T-helper 1 cell treated with Interleukin-12 subunit alpha and Interleukin-12 subunit beta and Interleukin-4 antibody, amounts not matched to agents 30 ng/mL and 1 ng/mL, for 36 hours (primary cell): ENCODE measurements around the gene VPS54. TPM values are rescaled to one million over a fixed set of nuclear protein-coding genes. Genes with fewer than 3 reads are reported as not detected.

Source experiments
- intact Hi-C: fragments of 100-400 bp; cut with micrococcal nuclease; formaldehyde crosslinking; loops from one replicate; pipeline ENCODE4 v1.15.1; 2024
- total RNA-seq: library from RNA; stranded (reverse); gene quantifications from 2 replicates; pipeline ENCODE4 v1.2.3, GENCODE V29; 2022

The VPS54 gene, protein sequence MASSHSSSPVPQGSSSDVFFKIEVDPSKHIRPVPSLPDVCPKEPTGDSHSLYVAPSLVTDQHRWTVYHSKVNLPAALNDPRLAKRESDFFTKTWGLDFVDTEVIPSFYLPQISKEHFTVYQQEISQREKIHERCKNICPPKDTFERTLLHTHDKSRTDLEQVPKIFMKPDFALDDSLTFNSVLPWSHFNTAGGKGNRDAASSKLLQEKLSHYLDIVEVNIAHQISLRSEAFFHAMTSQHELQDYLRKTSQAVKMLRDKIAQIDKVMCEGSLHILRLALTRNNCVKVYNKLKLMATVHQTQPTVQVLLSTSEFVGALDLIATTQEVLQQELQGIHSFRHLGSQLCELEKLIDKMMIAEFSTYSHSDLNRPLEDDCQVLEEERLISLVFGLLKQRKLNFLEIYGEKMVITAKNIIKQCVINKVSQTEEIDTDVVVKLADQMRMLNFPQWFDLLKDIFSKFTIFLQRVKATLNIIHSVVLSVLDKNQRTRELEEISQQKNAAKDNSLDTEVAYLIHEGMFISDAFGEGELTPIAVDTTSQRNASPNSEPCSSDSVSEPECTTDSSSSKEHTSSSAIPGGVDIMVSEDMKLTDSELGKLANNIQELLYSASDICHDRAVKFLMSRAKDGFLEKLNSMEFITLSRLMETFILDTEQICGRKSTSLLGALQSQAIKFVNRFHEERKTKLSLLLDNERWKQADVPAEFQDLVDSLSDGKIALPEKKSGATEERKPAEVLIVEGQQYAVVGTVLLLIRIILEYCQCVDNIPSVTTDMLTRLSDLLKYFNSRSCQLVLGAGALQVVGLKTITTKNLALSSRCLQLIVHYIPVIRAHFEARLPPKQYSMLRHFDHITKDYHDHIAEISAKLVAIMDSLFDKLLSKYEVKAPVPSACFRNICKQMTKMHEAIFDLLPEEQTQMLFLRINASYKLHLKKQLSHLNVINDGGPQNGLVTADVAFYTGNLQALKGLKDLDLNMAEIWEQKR
- total RNA-seq, result 20.2 and 20.9 TPM in 2 replicates

DNA sequence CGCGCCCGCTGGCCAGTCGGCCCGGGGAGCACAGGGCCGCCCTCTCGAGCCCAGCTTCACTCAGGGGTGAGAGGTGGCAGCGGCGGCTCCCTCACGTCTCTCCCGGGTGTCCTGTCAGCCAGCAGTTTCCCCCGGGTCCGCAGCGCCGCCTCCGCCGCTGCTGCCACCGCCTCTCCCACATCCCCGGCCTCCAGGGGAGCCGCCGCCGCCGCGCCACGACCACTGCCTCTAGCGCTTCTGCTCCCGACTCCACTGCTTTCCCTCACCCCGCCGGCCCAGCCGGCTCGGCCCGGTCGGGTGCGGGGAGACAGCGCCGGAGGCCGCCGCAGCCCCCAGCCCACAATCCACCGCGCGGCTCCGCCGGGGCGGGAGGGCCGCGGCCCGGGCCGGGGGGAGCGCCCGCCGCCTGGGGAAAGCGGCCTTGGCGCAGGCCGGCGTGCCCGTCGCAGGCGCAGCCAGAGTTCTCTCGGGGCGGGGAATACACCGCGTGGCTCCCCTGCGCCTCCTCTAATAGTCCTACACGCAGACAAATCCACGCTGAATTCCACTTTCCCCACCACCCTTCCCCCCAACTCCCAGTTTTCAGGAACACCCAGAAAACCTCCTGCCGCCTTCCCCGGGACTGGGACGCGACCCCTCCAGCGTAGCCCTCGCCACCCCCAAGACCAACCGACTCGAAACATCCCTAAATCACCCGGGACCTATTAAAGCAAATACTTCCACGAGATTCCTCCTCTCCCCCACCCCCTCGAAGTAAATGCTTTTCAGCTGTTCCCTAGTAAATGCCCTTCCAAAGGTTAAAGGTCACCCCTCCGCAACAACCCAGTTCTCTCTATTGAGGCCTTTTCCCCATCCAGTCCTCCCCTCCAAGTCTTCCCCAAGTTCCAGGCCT is at the start of gene VPS54:
Gene VPS54 (minus strand): TSS at position 346 of the 892 bp plus-strand sequence. CDS start 35,429 bp downstream, outside the sequence.
- intact Hi-C loops, result loop anchor here (1.0 to 10.0 kb wide), 7 partner anchors 41 to 1208 kb away; partner anchors contain the start of genes ACTR2 and UGP2

DNA sequence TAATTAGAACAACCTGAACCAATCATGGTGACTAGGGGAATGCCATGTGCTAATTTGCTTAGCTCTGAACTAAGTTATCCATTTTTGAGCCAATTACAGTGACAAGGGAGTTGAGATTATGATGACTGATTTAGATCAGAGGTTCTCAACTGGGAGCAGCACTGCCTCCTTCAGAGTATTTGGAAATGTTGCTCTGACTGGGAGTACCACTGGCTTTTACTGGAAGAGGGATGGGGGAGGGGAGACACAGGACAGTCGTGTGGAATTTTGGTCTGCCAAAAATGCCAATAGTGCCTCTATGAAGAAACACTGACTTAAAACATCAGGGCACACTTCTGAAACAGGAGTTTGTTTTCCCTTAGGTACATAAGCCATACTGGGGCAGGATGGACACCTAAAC is 48.1 kb upstream of the VPS54 start:
- intact Hi-C loops, result no loop called here

DNA sequence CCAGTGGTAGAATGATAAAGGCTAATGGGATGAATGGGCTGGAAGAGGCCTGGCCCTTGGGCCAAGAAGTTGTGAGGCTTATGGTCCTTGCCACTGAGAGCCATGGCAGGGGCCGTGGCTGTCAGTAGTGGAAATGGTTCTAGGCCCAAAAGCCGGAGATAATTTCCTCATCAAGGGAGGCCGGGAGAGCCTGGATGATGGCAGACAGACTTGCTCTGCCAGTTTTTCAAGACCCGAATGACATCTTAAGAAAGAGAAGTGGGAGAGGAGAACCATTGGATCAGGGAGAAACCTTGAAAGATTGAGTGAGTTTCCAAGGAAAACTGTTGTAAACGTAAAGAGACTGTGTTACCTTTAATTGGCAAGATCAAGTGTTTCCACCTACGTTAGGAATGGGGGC is 46.3 kb upstream of the VPS54 start:
- intact Hi-C loops, result loop anchor here (2.0 kb wide), 1 partner anchor 35 kb away; no protein-coding TSS in a partner anchor

DNA sequence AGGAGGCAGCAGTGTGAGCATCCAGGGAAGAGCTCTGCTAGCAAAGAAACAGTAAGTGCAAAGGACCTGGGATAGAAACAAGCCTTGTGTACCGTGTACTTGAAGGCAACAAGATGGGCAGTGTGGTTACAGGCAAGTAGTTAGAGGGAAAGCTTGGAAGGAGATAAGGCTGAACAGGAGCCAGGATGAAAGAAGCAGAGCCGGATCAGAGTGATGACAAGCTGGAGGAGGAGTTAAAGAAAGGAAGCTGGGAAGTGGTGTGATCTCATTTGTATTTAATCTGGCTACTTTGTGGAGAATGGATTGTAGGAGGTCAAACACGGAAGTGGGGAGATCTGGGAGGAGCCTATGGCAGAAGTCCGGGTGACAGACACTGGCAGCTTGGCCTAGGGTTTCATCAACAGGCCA is 44.7 kb upstream of the VPS54 start:
- intact Hi-C loops, result loop anchor here (2.0 kb wide), 1 partner anchor 37 kb away; no protein-coding TSS in a partner anchor

DNA sequence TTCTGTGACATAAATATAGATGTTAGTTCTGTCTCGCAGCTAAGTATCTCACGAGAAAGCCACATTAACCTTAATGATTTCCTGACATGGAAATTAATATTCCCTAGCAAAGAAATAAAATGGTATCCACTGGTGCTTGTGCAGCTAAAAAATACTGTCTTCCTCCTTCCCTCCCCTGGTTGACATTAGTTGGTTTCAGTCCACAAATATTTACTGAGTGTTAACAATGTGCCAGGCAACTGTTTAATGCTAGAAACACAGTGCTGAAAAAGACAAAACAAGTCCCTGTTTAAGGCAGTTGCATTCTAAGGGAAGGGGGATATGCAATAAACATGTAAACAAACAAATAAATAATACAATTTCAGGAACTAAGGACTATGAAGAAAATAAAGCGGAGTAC is 44.2 kb upstream of the VPS54 start:
- intact Hi-C loops, result no loop called here

DNA sequence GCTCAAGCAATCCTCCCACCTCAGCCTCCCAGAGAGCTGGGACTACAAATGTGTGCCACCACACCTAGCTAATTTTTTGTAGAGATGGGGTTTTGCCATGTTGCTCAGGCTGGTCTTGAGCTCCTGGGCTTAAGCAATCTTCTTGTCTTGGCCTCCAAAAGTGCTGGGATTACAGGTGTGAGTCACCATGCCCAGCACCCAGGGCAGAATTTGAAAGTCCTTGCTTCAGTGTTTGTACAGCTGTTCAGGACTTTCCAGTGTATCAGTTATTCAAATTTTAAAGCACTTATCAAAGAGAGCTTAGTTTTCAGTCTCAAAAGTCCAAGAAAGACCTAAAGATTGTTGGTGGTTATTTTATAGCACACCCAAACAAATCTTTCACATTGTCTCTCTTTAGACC is 43.6 kb upstream of the VPS54 start:
- intact Hi-C loops, result no loop called here

DNA sequence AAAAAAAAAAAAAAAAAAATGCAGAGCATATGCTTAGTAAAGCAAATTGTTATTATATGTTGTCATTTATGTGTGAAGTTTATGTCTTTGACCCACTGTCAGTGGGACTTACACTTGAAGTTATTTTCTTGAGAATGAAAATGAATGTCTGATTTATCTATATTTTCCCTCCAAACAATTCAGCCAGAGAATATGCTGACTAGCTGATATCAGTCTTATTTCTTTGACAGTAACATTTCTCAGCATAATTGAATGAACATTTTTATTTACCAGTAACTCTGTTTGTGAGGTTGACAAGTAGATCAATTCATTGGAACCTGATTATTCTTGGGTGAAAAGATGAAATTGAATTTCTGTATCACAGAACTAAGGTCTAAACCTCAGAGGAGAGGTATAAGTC is 40.0 kb upstream of the VPS54 start:
- intact Hi-C loops, result no loop called here

DNA sequence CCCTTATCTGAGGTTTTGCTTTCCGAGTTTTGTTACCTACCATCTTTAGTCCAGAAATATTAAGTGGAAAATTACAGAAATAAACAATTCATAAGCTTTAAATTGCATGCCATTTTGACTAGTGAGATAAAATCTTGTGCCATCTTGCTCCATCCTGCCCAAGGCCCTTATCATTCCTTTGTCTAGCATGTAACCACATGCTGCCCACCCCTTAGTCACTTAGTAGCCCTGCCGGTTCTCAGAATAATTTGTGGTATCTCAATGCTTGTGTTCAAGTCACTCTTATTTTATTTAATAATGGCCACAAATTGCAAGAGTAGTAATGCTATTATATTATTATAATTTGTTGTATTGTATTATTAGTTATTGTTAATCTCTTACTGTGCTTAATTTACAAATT is 36.8 kb upstream of the VPS54 start:
- intact Hi-C loops, result no loop called here

DNA sequence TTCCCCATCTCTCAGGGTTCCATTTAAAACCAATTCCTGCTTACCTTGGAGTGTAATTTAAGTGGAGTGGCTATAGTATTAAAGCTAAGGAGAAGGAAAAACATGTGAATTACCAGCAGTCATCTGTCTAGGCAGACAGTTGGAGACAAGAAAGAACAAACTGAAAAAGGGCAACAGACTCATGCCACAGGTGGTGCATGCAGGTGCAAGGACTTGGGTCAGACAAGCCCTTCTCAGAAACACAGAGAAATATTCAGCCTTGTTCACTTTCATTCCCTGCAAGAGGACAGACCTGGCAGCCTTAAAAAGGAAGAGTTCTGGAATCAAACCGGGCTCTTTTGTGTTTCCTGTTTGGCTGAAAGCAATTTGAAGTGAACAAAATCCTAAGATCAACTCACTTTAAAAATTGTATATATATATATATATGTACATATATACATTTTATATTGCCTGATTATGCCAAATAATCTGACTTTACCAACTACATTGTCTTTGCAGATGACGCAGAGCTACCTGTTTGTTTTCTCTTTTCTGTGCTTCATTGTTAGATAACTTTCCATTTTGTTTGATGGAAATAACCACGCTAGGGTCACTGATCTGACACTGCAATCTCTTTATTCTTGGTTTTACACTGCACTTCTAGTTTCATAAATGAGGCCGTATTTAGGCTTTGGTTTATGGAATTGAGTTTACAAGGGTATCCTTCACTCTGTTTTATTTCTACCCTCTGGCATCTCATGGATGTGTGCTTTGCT is 35.1 kb upstream of the VPS54 start:
- intact Hi-C loops, result no loop called here

DNA sequence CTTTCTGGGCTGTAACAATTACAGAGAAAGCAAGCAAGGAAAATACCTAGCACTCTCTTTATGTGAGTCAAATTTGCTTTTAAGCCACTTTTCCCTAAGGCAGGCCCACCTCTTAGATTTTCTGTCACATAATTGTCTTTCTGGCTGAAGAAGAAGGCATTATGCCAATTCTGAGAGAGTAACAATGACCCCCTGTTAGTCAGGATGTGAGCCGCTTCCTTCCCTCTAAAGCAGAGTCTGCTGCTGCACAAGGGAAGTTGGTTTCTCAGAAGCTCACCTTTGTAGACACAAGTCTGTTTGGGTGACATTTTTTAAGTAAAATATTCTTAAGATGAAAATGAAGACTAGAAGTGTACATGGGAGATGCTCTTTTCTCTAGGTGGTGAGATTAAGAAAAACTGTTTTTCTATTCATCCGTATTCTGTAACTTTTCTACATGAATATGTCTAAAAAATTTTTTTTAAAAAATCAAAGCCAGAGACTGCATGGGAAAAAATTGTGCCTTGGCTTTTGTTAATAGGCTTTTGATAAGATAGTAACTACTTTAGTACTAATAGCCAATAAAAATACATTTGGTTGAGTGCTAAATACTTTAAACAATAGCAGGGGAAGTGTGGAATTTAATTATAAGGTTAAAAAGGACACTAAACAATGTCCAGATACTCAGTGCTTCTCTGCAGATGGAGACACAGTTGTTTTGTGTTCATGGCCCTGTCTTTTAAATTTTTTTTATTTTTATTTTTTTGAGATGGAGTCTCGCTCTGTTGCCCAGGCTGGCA is 33.4 kb upstream of the VPS54 start:
- intact Hi-C loops, result no loop called here

DNA sequence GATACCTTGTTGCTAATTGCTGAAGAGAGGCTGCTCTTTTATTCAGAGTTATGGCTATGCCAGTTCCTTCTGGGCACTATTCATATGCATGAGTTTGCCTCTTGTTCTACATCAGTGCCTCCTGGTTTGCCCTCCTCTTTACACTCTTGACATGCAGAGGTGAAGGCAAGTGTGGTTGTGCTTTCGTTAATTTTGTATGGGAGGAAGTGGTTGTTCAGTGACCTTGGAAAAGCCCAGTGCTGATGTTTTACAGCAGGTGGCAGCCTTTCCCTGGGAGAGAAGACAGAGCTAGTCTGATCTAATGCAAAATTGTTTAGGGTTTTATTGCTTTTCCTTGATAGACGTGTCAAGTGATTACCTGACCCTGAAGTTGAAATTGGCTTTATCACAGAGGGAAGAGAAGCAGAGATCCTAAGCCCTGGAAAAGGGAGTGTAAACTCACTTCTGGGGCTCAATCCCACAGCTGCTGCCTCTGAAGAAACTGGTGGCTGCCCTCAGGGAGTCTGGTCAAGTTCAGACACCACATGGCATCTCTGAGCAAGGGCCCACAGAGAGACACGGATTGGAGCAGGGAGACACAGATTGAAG is 30.5 kb upstream of the VPS54 start:
- intact Hi-C loops, result loop anchor here (1.0 to 2.0 kb wide), 11 partner anchors 13 to 816 kb away; no protein-coding TSS in a partner anchor

DNA sequence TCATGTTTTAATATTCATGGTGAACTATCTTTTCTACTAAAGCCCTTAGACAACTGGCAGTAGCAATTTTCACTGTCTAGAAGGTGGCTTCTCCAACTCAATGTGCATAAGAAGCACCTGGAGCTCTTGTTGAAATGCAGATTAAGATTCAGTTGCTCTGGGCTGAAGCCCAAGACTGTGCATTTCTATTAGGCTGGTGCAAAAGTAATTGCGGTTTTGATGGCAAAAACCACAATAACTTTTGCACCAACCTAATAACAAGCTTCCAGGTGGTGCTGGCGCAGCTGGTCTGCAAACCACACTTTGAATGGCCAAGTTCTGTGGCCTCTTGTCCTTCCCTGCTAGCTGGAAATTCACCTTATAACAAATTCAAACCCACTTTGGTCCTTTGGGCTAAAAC is 26.7 kb upstream of the VPS54 start:
- intact Hi-C loops, result no loop called here

DNA sequence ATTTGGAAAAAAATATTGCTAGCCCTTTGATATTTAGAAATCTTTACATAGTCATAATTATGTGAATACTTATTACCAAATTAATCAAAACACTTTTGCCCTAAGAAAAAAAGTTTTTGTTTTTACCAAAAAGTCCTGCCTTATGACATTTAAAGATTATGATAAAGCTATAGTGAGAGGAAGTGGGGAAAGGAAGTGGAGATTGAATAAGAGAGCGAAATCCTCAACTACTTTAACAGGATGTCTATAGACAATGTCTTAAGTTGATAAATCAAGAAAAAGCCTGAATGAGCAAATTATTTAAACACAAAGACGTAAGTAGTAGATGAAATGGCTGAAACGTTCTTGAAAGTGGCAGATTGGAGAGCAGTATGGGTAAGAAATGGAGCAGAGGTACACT is 20.9 kb upstream of the VPS54 start:
- intact Hi-C loops, result no loop called here

DNA sequence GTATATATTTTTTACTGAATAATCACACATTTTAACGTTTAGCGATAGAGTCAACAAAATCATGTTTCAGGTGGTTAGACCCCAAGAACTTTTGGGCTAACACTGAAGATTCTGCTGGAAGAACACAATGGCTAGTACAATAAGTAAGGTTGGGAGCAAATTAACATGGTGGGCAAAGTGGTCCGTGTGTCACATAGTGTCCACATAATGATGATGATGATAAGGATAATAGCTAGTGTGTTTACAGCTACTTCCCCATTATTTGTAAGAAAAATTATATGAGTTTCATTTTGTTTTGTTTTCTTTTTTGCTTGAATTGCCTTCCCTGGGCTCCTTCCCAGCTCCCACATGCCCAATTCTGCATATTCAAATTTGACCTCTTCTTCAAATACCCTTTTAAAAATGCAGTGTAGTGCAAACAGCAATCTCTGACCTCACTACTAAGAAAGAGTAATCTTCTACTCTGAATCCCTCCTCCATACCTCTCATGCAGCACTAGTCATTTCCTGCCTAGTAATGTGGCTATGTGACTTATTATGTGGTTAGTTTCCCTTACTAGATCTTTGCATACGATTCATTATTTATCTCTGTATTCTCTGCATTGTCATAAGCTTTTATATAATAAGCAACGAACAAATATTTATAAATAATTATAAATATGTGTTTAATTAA is 16.9 kb upstream of the VPS54 start:
- intact Hi-C loops, result loop anchor here (1.0 to 10.0 kb wide), 12 partner anchors 13 to 1399 kb away; partner anchors contain the start of genes AFTPH, CEP68, MDH1 and PELI1

DNA sequence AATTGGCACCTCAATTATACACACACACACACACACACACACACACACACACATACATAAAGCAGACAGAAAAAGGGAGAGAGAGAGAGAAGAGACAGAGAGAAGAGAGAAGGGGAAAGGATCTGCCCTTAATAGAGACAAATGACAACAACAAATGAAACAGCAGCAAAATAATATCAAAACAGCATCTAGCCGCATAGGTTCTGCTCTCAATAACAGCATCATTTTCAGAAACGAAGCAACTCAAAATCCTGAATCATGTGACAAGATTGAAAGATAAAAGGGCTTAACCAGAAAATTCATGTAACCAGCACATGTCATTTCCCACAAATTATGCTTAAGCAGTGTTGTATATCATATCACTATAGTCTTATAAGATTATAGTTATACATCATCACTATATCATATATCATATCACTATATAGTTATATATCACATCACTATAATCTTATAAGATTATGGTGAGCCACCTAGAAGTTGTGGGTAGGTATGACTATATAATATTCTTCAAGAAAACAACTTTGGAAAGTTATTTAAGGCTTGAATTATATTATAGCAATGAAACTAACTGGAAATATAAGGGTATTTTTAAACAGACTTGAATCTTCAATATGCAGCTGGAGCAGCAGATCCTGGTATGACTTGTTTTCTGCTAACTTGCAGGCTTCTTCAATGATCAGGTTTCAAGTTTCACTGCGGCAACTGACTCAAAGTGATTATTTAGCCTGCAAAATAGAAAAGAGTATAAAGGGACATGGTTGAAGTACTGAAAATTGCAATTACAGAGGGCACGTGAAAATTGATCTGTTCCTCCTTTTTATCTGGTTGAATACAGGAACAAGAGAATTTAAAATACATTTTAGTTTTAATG is 16.1 kb upstream of the VPS54 start:
- intact Hi-C loops, result loop anchor here (1.0 to 10.0 kb wide), 6 partner anchors 9 to 1399 kb away; partner anchors contain the start of genes CEP68, MDH1, SPRED2 and UGP2

DNA sequence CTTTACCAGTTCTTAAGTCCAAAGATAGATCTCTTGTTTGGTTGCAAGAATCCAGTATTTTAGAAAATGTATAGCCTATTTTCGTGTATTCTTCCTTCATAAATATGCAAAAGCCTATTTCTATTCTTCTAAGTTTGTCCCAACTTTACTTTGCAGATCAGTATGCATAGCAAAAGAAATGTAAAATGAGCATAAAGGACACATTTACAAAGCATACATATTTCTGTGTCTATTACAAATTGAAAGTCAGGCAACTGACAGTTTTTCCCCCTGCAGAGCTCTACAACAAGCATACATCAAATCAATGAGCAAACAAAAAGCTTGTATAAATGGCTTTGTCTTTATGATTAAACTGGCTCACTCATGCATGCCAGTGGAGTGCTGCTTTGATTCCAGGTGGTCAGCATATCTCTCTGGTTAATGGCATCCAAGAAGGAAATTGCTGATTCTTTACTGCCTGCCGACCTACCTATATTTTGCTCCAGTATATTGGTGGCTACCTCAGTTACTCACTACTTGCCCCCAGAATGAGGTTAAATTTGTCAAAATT is 10.0 kb upstream of the VPS54 start:
- intact Hi-C loops, result loop anchor here (10.0 kb wide), 1 partner anchor 1324 kb away; the partner anchor contains the start of gene EHBP1

DNA sequence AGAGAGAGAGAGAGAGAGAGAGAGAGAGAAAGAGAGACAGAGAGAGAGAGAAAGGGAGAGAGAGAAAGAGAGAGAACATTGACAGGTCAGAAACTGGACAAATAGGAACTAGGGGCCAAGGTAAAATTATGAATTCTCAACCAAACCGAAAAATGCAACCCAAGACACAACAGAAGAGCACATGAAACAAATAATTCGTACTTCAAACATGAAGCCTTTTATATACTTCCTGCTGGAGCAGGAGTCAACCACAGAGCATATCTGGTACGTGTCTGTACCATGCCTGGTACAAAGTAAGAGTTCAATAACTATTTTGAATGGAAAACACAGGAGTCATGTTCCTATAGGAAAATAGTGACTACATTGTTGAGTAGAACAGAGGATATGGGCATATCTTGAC is 6.5 kb upstream of the VPS54 start:
- intact Hi-C loops, result loop anchor here (1.0 to 10.0 kb wide), 2 partner anchors 10 to 1321 kb away; partner anchors contain the start of gene EHBP1
